Kidney epithelial cell (primary cell): ENCODE measurements around the gene SMC3. TPM values are rescaled to one million over a fixed set of nuclear protein-coding genes. Genes with fewer than 3 reads are reported as not detected.

Experiments used
- DNase-seq: peaks from one replicate; pipeline ENCODE4 v3.0.0-alpha.2; 2010; ENCODE audit warnings: low read depth
- H3K27me3 ChIP-seq: 2 replicates; pipeline ENCODE4 v1.6.0; 2011; ENCODE audit warnings: low read length; ENCODE audit not compliant: control insufficient read depth, insufficient read depth
- H3K36me3 ChIP-seq: 2 replicates; pipeline ENCODE4 v1.5.1; 2011; ENCODE audit warnings: low read length; ENCODE audit not compliant: control insufficient read depth, insufficient read depth
- H3K4me3 ChIP-seq: 2 replicates; pipeline ENCODE4 v1.5.1; 2011; ENCODE audit warnings: low read depth, mild to moderate bottlenecking, control low read depth, low read length
- total RNA-seq: library from RNA; depleted of rRNA; stranded (reverse); fragments of >200 nt; gene quantifications from 2 replicates; pipeline ENCODE4 v1.2.3, GENCODE V29; 2015
- TF ChIP-seq, protein P1 (sequence below): IDR thresholded peaks from 2 replicates; pipeline ENCODE4 v1.5.1; 2011; ENCODE audit warnings: mild to moderate bottlenecking, moderate library complexity, low read length, control low read depth, inconsistent platforms; ENCODE audit not compliant: insufficient read depth, poor library complexity, severe bottlenecking

Gene SMC3
- total RNA-seq, 1 donor from 2014 or later, result 35.3 TPM

DNA sequence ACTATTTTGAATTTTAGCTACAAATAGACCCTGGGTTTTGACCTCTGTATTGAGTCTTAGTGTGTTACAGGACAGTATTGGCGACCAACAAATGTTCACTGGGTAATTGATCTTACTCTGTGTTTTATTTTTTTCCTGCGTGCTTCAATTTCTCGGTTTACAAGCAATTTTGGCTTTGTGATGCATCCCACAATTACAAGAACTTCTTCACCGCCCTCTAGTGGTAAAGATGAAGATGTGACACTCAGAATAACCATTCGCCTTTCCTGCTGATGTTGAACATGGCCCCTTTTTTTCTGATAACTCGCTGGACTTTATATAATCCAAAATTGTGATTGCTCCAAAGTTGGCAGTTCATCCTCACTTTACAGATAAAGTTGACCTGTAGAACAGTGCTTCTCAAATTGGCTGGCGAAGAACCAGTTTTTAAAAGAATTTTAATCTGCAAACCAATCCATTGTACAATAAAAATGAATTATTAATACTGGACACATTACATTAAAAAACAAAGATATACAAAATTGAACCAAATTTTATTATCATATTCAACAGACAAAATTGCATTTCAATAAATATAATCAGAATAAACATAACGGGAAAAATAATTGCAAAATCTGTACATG lies 20.2 kb upstream of the SMC3 start:
- DNase-seq, result no peak
- Histone ChIP-seq H3K27me3 (no peaks in the 10 kb centered on the region), H3K4me3 (no peak overlapping the region), H3K36me3 (no peaks in the 10 kb centered on the region)
- TF ChIP-seq, protein P1, sequence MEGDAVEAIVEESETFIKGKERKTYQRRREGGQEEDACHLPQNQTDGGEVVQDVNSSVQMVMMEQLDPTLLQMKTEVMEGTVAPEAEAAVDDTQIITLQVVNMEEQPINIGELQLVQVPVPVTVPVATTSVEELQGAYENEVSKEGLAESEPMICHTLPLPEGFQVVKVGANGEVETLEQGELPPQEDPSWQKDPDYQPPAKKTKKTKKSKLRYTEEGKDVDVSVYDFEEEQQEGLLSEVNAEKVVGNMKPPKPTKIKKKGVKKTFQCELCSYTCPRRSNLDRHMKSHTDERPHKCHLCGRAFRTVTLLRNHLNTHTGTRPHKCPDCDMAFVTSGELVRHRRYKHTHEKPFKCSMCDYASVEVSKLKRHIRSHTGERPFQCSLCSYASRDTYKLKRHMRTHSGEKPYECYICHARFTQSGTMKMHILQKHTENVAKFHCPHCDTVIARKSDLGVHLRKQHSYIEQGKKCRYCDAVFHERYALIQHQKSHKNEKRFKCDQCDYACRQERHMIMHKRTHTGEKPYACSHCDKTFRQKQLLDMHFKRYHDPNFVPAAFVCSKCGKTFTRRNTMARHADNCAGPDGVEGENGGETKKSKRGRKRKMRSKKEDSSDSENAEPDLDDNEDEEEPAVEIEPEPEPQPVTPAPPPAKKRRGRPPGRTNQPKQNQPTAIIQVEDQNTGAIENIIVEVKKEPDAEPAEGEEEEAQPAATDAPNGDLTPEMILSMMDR, result peak; percentile 77

DNA sequence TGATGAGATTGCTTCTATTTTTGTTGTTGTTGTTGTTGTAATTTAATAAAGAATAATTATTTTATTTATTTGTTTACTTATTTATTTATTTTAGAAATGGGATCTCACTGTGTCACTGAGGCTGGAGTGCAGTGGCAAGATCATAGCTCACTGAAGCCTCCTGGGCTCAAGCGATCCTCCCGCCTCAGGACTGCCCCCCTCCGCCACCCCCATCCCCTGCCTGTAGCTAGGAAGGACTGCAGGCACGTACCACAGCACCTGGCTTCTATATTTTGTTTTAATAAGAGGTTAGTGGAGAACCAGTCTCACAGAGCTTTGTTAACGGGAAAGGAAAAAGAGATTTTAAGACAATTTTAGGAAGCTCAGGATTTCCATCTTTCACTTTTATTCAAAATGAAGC lies 19.5 kb upstream of the SMC3 start:
- Histone ChIP-seq H3K4me3 (no peak overlapping the region), H3K27me3 (no peaks in the 10 kb centered on the region), H3K36me3 (no peaks in the 10 kb centered on the region)
- DNase-seq, result no peak
- TF ChIP-seq, protein P1, result no peak

DNA sequence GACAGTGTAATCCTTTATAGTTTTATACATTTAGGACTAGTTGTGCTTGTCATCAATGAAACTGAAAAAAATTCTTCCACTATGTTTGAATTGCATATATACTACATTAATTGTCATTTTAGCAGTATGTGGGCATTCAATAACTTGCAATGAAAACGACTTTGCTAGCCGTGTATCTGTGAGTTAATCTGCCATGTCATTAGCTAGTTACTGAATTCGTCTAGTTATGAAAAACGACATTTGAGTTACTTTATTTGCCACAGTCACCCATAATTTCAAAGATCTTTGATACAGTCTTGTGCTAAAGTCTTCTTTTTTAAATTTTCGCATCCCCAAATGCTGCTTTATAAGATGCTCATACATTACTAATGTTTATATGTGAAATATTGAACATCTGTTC lies 18.3 kb upstream of the SMC3 start:
- DNase-seq, result no peak
- no peak overlapping the region for H3K4me3 ChIP-seq
- no peaks in the 10 kb centered on the region for H3K27me3 ChIP-seq
- H3K36me3 ChIP-seq, result no peaks in the 10 kb centered on the region
- TF ChIP-seq, protein P1, result no peak

DNA sequence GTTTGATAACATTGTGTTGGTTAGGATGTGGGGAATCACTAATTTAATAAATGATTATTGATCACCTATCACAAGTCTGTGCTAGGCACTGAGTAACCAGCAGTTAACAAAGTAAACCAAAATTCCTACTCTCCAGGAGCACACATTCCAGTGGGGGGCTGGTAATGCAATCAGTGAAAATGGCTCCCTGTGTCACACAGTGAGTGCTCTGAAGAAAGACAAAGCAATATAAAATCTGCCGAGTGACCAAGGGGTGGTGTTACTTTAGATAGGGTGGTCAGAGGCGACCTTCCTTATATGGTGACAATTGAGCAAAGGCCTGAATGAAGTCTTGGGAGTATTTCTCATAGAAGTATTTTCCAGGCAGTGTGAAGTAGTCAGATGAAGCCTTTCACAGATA lies 13.6 kb upstream of the SMC3 start:
- TF ChIP-seq, protein P1, result no peak
- no peaks in the 10 kb centered on the region for H3K27me3 ChIP-seq
- no peaks in the 10 kb centered on the region for H3K36me3 ChIP-seq
- no peak overlapping the region for H3K4me3 ChIP-seq
- no peak for DNase-seq

DNA sequence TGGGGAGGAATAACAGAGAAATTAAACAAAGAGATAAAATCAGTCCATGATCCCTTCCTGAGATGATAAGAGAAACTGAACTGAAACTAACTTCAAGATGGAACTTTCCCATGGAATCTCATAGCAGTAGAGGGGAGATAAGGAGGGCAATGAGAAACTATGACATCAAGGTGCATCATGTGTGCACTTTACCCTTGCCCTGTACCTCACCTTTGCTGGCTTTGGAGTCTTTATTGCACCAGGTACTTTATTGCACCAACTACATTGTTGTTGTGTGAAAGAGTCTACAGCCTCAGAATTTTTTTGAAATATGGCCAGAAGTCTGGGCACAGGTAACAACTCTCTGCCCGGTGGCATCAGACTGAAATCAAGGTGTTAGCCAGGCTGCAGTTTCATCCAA lies 11.2 kb upstream of the SMC3 start:
- TF ChIP-seq, protein P1, result no peak

DNA sequence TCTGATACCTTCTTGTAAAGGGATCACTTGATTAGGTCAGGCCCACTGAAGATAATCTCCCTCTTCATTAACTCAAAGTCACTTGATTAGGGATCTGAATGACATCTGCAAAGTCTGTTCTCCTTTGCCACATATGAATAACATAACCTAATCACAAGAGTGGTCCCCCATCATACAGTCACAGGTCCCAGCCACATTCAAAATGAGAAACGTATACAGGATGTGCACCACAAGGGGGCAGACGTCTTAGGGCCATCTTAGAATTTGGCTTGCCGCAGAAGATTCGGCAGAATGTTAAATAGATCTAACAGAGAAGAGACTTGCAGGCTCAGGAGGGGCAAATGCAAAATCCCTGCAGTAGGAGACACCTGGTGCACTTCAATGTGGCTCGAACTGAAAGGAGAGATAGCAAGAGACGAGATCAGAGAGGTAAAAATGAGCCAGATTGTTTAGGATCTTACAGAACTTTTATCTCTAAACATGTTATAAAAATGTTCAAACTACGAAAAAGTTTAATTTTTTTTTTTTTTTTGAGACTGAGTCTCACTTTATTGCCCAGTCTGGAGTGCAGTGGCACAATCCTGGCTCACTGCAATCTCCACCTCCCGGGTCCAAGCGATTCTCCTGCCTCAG lies 10.4 kb upstream of the SMC3 start:
- no peaks in the 10 kb centered on the region for H3K36me3 ChIP-seq
- DNase-seq, result no peak
- TF ChIP-seq, protein P1, result peak; percentile 67
- no peaks in the 10 kb centered on the region for H3K27me3 ChIP-seq
- H3K4me3 ChIP-seq, result no peak overlapping the region

More for the DNA sequence above, 11.2 kb upstream of the SMC3 start:
- H3K4me3 ChIP-seq, result no peak overlapping the region
- no peak for DNase-seq
- H3K27me3 ChIP-seq, result no peaks in the 10 kb centered on the region
- no peaks in the 10 kb centered on the region for H3K36me3 ChIP-seq
